ACC112 (cell line): ENCODE measurements around the gene AGBL1.
"Not testable (repeated sequence)": the region's sequence is repeated elsewhere in the genome, so short reads cannot be mapped to it uniquely, and the experiment has no call there.

Experiments
- H2AFZ ChIP-seq: fragments of 200-600 bp; sonication (generic); one replicate; pipeline ENCODE4 v1.6.0; 2017; ENCODE audit warnings: antibody characterized with exemption, low read length; ENCODE audit not compliant: unreplicated experiment
- H3K27ac ChIP-seq: fragments of 200-600 bp; sonication (generic); 2 replicates; pipeline ENCODE4 v1.5.1; 2014; ENCODE audit warnings: low read depth, mild to moderate bottlenecking, antibody characterized with exemption, low read length, moderate library complexity
- H3K27me3 ChIP-seq: fragments of 200-600 bp; sonication (generic); 2 replicates; pipeline ENCODE4 v1.6.1; 2014; ENCODE audit warnings: mild to moderate bottlenecking, antibody characterized with exemption, low read length, moderate library complexity, mixed read lengths; ENCODE audit not compliant: insufficient read depth
- H3K36me3 ChIP-seq: fragments of 200-600 bp; sonication (generic); 2 replicates; pipeline ENCODE4 v1.6.1; 2016; ENCODE audit warnings: mild to moderate bottlenecking, antibody characterized with exemption, low read length, moderate library complexity, mixed read lengths; ENCODE audit not compliant: insufficient read depth
- H3K4me1 ChIP-seq: fragments of 200-600 bp; sonication (generic); one replicate; pipeline ENCODE4 v1.6.1; 2016; ENCODE audit warnings: low read length, mixed read lengths; ENCODE audit not compliant: insufficient read depth, unreplicated experiment, control insufficient read depth
- H3K4me3 ChIP-seq: fragments of 200-600 bp; sonication (generic); 2 replicates; pipeline ENCODE4 v1.5.1; 2014; ENCODE audit warnings: mild to moderate bottlenecking, low read depth, low read length
- H3K79me2 ChIP-seq: fragments of 200-600 bp; sonication (generic); one replicate; pipeline ENCODE4 v1.6.0; 2016; ENCODE audit warnings: low read length; ENCODE audit not compliant: control insufficient read depth, unreplicated experiment, insufficient read depth

AGBL1 gene

DNA sequence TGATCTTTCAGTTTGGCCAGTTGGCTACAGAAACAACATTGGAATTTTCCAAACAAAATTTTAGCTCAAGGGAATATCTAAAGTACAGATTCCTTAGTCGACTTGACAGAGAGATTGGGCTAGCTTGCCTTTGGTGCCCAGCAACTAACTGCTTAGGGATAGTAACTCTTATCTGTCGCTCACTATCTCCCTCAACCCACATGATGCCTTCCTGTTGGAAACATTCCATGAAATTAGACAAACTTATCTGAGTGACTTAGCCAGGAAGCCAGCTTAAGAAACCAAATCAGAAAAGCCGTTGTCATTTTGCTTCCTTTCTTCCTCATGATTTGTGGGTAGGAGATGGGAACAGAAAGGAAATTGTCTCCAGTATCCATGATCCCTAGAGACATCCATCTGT is 791.2 kb downstream of the AGBL1 start:
- Histone ChIP-seq H2AFZ (no peak overlapping the region), H3K27ac (no peak overlapping the region), H3K4me3 (no peak overlapping the region)

DNA sequence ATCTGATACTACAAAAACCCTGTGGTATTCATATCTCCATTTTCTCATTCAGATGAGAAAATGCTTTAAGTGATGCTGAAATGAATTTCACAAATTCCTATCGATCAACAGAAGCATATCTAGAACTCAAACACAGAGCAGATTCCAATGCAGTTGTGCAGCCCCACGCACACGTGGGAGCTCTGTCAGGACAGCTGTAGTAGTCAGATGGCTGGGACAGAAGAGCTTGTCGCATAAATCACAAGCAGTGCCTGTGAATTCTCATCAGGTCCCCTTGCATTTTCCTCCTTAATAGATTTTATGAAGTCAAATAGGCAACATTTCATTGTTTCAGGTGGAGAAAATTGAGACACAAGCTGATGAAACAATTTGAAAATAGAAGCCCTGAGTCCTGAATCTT is 792.3 kb downstream of the AGBL1 start:
- no peak overlapping the region for H3K27ac ChIP-seq
- H3K4me3 ChIP-seq, result no peak overlapping the region
- no peaks in the 10 kb centered on the region for H3K36me3 ChIP-seq
- H3K4me1 ChIP-seq, result no peaks in the 10 kb centered on the region
- no peak overlapping the region for H2AFZ ChIP-seq
- H3K27me3 ChIP-seq, result no peaks in the 10 kb centered on the region
- no peaks in the 10 kb centered on the region for H3K79me2 ChIP-seq

More for the DNA sequence above, 791.2 kb downstream of the AGBL1 start:
- H3K27me3 ChIP-seq, result no peaks in the 10 kb centered on the region
- no peaks in the 10 kb centered on the region for H3K79me2 ChIP-seq
- no peaks in the 10 kb centered on the region for H3K36me3 ChIP-seq
- no peaks in the 10 kb centered on the region for H3K4me1 ChIP-seq

DNA sequence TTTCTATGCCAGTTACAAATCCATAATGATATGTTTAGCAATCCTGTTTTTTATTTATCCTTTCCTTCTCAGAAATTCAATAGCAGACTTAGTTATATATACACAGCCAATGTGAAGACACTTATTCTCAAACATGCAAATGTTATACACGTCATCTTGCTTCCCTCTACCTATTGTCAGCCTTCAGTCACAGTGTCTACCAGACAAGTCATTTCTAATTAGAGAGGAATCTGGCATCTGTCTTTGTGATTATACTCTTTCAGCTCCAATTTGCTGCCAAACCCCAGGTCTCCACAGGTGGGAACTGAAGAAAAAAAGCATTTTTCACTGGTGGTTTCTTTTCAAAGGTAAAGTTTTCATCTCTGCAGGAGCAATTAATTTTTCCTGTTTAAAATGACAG is 793.1 kb downstream of the AGBL1 start:
- H3K36me3 ChIP-seq, result no peaks in the 10 kb centered on the region
- no peaks in the 10 kb centered on the region for H3K4me1 ChIP-seq
- H3K27ac ChIP-seq, result no peak overlapping the region
- no peaks in the 10 kb centered on the region for H3K27me3 ChIP-seq
- no peak overlapping the region for H2AFZ ChIP-seq
- no peaks in the 10 kb centered on the region for H3K79me2 ChIP-seq
- no peak overlapping the region for H3K4me3 ChIP-seq

DNA sequence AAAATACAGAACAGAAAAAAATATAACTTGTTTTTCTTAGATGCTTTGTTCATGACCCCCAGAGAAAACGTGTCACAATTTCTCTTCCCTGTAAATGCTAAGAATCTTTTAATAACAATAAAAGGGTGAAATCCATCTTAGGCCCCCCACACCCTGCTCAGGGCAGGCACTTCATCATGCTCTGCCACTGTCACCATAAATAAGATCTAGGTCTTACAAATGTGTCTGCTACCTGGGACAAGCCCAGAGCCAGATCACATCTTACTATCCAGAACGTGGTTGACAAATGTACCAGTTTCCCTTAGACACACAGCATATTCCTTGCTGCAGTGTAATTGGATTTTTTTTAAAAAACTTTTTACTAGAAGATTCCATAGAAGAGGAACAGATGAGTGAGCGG is 795.4 kb downstream of the AGBL1 start:
- no peaks in the 10 kb centered on the region for H3K27me3 ChIP-seq
- no peak overlapping the region for H2AFZ ChIP-seq
- H3K4me1 ChIP-seq, result no peaks in the 10 kb centered on the region
- H3K4me3 ChIP-seq, result no peak overlapping the region
- no peaks in the 10 kb centered on the region for H3K36me3 ChIP-seq
- H3K27ac ChIP-seq, result no peak overlapping the region
- no peaks in the 10 kb centered on the region for H3K79me2 ChIP-seq

DNA sequence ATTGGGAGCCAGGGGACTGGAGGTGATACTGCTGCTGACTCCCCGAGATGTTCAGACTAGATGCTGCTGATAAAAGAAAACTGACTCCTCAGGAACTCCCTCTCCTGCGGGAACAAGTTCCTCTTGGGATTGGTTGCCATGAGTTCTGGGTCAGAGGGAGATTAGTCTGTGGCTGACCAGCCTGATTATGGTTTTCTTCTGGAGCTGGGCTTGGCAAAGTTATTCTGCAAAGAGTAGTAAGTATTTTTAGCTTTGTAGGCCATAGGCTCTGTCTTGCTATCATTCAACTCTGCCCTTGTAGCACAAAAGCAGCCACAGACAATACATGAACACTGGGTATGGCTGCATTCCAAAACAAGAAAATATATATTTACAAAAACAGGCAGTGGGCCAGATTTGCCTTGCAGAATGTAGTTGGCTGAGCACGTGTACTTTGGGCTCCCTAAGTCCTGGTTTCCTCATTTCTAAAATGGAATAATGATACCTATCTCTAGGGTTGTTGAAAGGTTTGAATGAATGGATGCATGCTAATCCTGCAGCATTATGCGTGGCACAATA is 796.8 kb downstream of the AGBL1 start:
- Histone ChIP-seq H3K4me1 (no peaks in the 10 kb centered on the region), H3K27me3 (no peaks in the 10 kb centered on the region), H3K4me3 (no peak overlapping the region), H2AFZ (no peak overlapping the region), H3K27ac (no peak overlapping the region), H3K36me3 (no peaks in the 10 kb centered on the region), H3K79me2 (no peaks in the 10 kb centered on the region)

DNA sequence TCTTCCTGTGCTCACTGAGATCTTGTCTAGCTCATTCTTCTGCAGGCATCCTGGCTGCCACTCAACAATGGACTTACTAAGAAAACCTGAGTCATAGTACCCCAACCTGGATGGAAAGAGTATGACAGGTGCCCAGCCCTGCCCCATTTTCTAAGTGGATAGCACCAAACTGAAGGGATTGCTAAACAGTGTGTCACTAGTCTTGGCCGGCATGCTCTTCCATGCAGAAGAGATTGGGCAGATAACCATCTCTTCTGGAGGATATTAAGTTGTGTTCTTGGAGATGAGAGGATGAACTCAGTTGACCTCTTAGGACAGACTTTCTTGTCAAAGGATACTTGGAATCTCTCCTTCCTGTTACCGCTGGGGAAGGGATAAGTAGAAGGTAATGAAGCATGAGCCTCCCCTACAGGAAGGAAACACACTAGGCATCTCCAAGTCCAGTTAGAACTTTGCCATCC is 797.5 kb downstream of the AGBL1 start:
- Histone ChIP-seq H3K27ac (no peak overlapping the region), H3K4me1 (no peaks in the 10 kb centered on the region), H3K4me3 (no peak overlapping the region), H3K27me3 (no peaks in the 10 kb centered on the region), H3K79me2 (no peaks in the 10 kb centered on the region), H2AFZ (no peak overlapping the region), H3K36me3 (no peaks in the 10 kb centered on the region)

DNA sequence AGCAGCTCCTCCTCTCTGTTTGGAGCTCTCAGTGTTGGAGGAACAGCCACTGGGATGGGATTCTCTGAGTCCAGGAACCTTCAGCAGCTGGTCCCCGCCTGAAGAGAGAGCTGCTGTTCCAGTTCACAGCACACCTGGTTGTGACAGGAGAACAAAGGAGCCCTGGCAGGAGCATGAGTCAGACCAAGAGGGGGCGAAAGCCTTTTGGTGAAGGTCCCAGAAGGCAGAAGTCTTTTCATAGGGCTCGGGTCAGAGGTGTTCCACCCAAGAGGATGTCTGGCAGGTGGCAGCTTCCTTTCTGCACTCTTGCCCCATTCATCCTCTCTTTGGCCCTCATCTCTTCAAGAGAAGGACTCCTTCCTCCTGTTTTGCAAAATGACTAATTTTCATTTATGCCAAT is 799.2 kb downstream of the AGBL1 start:
- not testable (repeated sequence) for H3K27me3 ChIP-seq, H2AFZ ChIP-seq, H3K4me1 ChIP-seq, H3K36me3 ChIP-seq, H3K79me2 ChIP-seq, H3K4me3 ChIP-seq, H3K27ac ChIP-seq

DNA sequence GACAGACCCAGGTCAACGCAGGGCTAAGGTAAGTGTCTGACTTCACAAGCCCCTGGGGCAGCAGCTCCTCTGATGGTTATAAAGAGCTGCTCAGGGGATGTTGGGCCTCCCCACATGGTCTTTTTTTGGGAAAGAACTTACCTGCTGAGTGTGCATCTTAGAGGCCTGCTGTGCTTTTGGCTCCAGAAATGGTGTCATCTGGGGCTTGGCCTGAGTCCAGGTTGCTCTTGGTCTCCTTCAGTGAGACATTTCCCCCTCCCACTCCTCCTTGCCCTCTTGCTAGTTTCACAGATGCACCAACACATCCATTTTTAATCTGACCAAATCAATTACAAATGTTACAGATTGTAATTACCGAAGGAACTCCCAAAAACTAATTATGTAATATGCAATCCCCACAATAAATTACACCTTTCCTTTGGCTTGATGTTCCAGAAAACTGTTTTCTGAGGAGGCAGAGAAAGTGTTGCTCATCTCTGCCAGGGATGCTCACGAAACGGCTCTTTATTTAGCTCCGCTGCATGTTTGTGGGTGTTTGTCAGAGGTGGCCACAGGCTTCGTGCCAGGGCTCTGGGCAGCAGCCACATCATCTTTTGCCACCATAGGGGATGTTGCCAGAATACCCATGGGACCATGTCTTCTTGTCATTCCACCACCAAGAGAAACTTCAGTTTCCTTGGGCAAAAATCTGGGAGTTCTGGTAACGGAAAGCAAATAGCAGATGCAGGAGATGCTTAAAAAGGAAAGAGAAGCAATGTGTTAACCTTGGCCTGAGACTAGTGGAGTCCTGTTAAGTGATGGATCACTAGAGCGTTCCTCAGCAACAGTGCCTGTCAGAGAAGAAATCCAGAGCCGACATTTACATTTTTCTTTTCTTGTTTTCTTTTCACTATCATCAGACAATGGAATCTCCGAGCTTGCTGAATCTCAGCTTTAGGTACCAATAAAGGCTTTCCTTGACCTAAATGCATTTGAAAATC is 799.9 kb downstream of the AGBL1 start:
- Histone ChIP-seq H3K36me3 (no peaks in the 10 kb centered on the region), H3K79me2 (no peaks in the 10 kb centered on the region), H3K27me3 (no peaks in the 10 kb centered on the region), H3K4me1 (no peaks in the 10 kb centered on the region), H3K27ac (no peak overlapping the region), H3K4me3 (no peak overlapping the region), H2AFZ (no peak overlapping the region)

DNA sequence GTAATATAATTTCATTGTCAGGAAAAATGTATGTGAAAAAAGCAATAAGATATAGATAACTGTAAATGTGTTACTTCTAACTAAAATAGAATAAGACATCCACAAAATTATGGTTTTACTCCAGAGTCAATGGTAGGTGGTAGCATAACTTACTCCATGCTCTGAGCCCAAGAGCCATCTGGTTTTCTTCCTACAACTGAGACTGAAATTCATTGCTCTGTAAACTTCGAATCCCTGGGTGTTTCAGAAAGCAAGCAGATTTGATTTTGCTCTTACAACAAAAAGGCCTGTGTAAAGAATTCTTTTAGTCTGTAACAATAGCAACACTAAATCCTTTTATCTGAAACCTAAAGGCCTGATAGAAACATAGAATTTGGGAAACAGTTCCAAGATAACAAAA is 805.9 kb downstream of the AGBL1 start:
- Histone ChIP-seq H3K36me3 (no peaks in the 10 kb centered on the region), H3K4me3 (no peak overlapping the region), H2AFZ (no peak overlapping the region), H3K79me2 (no peaks in the 10 kb centered on the region), H3K27ac (no peak overlapping the region), H3K4me1 (no peaks in the 10 kb centered on the region), H3K27me3 (no peaks in the 10 kb centered on the region)

DNA sequence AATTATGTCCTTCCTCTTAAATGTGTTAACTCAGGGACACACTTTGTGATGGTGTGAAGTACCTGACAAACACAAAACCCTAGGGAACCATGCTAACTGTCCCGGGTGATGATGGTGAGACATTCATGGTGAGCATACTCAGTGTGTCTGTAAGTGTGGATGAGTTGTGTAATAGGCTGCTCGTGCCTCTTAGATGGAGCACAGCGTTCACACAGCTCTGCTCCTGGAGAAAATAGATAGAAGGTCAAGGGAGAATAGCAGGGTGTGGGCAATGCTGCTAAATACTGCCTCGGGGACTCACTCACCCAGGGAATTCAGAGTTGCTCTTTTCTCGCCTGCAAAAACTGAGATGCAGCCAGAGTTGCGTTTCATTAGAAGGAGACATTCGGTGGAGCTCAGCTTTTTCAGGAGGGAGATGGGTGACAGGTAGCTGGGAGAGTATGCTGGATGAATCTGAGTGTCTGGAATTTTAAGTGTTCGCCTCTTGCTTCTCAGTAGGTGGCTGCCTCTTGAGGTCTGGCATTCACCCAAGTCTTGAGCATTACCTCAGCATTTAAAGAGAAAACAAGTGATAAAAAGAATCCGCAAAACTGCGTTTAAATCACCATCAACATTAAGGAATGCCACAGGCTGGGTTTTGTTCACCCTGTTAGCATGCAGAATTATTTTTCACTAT is 813.2 kb downstream of the AGBL1 start:
- Histone ChIP-seq H3K27ac (no peak overlapping the region), H3K27me3 (no peaks in the 10 kb centered on the region), H3K36me3 (no peaks in the 10 kb centered on the region), H3K79me2 (no peaks in the 10 kb centered on the region), H2AFZ (no peak overlapping the region), H3K4me1 (no peaks in the 10 kb centered on the region), H3K4me3 (no peak overlapping the region)
